Ovary (tissue), 9 donors: ENCODE results near the gene FOLR3. TPM values are rescaled to one million over a fixed set of nuclear protein-coding genes. Genes with fewer than 3 reads are reported as not detected.

Source experiments
- DNase-seq, 5 donors: peaks; one replicate each; pipeline ENCODE4 v3.0.0-alpha.2; 2019 to 2020
- H3K27ac ChIP-seq, 2 donors: fragments of 200-600 bp; one replicate each; pipeline versions ENCODE4 v1.5.1 to v1.8.0; 2019 to 2022
- H3K27me3 ChIP-seq: fragments of 200-600 bp; one replicate; pipeline ENCODE4 v1.8.0; 2022
- H3K36me3 ChIP-seq: fragments of 200-600 bp; sonication (generic); one replicate; pipeline ENCODE4 v1.5.1; 2019
- H3K4me1 ChIP-seq: one replicate; pipeline ENCODE4 v1.8.1; 2013; ENCODE audit warnings: mild to moderate bottlenecking, moderate library complexity; ENCODE audit not compliant: insufficient read depth
- H3K4me3 ChIP-seq: fragments of 200-600 bp; sonication (generic); one replicate; pipeline ENCODE4 v1.5.1; 2017
- H3K9me3 ChIP-seq, 2 donors: fragments of 200-600 bp in 1 of 2; sonication (generic) in 1 of 2; one replicate each; pipeline versions ENCODE4 v1.5.1 to v1.8.1; 2013 to 2019; ENCODE audit warnings: mild to moderate bottlenecking in 1 of 2, moderate library complexity in 1 of 2
- EP300 ChIP-seq: sonication (generic); formaldehyde crosslinking; IDR thresholded peaks from one replicate; pipeline ENCODE4 v1.6.1; 2017; ENCODE audit warnings: antibody characterized with exemption
- POLR2A ChIP-seq: fragments of 450-650 bp; IDR thresholded peaks from one replicate; pipeline ENCODE4 v1.6.1; 2017; ENCODE audit warnings: antibody characterized with exemption, mild to moderate bottlenecking, moderate library complexity
- WGBS, 3 donors: extraction: QIAGEN DNeasy Blood & Tissue Kit in 1 of 3; methylation state at CpG; one replicate each; pipeline versions ENCODE4 v1.1.5 to v1.1.7; 2013 to 2017; 5-methylcytosine and 5-hydroxymethylcytosine counted together
- intact Hi-C, 4 donors: fragments of 100-400 bp; cut with DNase I; formaldehyde crosslinking; loops; one replicate each; pipeline versions ENCODE4 v1.11.0 to v1.15.1; 2022 to 2023
- polyA plus RNA-seq, 2 donors: library from polyadenylated mRNA; stranded (reverse); fragments of 200-250 nt in 1 of 2; fragments of 350-450 nt in 1 of 2; fragmentation: Illumina TruSeq in 1 of 2; extraction: RNeasy Lipid Tissue Mini Kit (QIAGEN cat#74804) in 1 of 2; gene quantifications; one replicate each; pipeline ENCODE4 v1.2.3, GENCODE V29; 2013 to 2014
- total RNA-seq, 7 donors: library from RNA; depleted of rRNA in 2 of 7; stranded (reverse); fragments of >200 nt in 2 of 7; fragmentation: NEBNext Ultra II Directional in 3 of 7; extraction: Animal tissue kit (Norgen Biotek cat#: 25700) in 3 of 7; gene quantifications; one replicate each; pipeline versions ENCODE4 v1.1.0 to v1.2.4, GENCODE V29; 2016 to 2023
- TF ChIP-seq, protein P1 (sequence below), 3 donors: fragments of 450-650 bp in 2 of 3; fragments of 200-600 bp in 1 of 3; IDR thresholded peaks; one replicate each; pipeline versions ENCODE4 v1.5.1 to v1.8.0; 2016 to 2022; ENCODE audit warnings: antibody characterized with exemption in 3 of 3, mild to moderate bottlenecking in 1 of 3
- donor health status: DM: no; HTN: no; CAD: no; lungs with moderate emphysema.
- donor health status: DM: no; HTN: no; CAD: no.
- donor health status: Bipolar disorder and iron deficiency.
- donor health status: DM: yes; HTN: yes; CAD: no.
- donor health status: DM: no; HTN: no; CAD: no.
- donor health status: DM: yes; HTN: yes; CAD: no.

FOLR3 gene
- total and polyA plus RNA-seq, 9 donors, result not detected

DNA sequence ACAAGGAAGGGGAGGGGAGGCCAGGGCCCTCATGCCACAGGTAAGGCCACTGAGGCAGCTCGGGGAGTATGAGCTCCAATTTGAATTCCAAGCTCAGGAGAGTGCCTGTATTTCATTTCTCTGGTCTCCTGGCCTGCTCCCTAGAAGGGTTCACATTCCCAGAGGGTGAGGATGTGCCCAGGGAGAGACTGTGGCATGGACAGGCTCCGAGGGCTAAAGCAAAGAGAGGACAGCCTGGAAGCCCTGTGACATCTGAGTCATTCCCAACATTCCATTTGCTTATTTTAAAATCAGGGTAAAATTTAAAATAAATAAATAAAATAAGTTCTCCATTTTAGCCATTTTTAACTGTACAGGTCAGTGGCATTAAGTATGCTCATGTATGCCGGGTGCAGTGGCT lies 37.8 kb downstream of the FOLR3 start:
- intact Hi-C loops, result no loop called here
- 62 to 85% (median 83%) methylated on average over 3 of the region's 3 CpGs for WGBS, 3 donors
- Histone ChIP-seq H3K9me3 (no peaks in the 10 kb centered on the region), H3K36me3 (no peaks in the 10 kb centered on the region), H3K27ac (no peak overlapping the region), H3K4me3 (no peak overlapping the region), H3K27me3 (no peaks in the 10 kb centered on the region), H3K4me1 (no peaks in the 10 kb centered on the region)
- no peak for DNase-seq
- no peak for TF ChIP-seq POLR2A
- TF ChIP-seq, protein P1, sequence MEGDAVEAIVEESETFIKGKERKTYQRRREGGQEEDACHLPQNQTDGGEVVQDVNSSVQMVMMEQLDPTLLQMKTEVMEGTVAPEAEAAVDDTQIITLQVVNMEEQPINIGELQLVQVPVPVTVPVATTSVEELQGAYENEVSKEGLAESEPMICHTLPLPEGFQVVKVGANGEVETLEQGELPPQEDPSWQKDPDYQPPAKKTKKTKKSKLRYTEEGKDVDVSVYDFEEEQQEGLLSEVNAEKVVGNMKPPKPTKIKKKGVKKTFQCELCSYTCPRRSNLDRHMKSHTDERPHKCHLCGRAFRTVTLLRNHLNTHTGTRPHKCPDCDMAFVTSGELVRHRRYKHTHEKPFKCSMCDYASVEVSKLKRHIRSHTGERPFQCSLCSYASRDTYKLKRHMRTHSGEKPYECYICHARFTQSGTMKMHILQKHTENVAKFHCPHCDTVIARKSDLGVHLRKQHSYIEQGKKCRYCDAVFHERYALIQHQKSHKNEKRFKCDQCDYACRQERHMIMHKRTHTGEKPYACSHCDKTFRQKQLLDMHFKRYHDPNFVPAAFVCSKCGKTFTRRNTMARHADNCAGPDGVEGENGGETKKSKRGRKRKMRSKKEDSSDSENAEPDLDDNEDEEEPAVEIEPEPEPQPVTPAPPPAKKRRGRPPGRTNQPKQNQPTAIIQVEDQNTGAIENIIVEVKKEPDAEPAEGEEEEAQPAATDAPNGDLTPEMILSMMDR (IDR thresholded peaks at IDR 0.05), result no peak
- TF ChIP-seq EP300, result no peak

DNA sequence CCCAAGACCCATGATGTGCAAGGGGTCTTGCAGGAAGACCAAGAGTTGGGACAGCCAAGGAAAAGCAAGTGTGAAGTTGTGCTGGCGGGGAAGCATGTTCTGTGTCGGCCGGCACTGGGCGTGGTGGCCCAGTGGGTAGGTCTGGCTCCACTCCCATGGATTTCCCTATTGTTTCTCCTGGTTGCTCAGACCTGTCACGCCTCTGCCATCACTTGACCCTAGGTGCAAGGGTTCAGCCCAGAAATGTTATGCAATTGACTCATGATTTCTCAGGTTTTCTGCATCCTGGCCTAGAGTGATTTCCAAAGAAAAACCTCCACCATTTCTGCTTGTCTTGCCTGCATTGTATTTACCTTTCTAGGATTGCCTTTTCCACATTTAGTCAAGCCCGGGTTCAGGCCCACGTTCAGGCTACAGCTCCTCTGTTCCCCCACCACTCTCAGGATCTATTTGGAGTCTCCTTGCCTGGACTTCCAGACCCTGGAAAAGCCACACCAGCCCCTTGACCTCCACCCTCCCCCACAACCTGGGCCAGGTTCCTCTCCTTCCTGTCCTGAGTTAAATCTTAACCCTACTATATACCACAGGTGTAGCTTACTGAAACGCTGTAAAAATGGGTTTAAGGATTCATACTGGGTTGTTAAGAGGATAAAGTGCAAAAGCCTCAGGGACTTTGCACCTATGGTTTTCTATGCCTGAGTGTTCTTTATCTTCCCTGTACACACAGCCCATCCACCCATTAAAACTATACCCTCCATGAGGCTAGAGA lies 39.0 kb downstream of the FOLR3 start:
- Histone ChIP-seq H3K27ac (no peak overlapping the region), H3K36me3 (no peaks in the 10 kb centered on the region), H3K4me1 (no peaks in the 10 kb centered on the region), H3K9me3 (no peaks in the 10 kb centered on the region), H3K27me3 (no peaks in the 10 kb centered on the region), H3K4me3 (no peak overlapping the region)
- no peak for DNase-seq
- intact Hi-C loops, result no loop called here
- TF ChIP-seq, protein P1 (IDR thresholded peaks at IDR 0.05), result no peak
- TF ChIP-seq EP300 (no peak), POLR2A (no peak)
- WGBS, 3 donors, result 57 to 89% (median 86%) methylated on average over 8 of the region's 8 CpGs

DNA sequence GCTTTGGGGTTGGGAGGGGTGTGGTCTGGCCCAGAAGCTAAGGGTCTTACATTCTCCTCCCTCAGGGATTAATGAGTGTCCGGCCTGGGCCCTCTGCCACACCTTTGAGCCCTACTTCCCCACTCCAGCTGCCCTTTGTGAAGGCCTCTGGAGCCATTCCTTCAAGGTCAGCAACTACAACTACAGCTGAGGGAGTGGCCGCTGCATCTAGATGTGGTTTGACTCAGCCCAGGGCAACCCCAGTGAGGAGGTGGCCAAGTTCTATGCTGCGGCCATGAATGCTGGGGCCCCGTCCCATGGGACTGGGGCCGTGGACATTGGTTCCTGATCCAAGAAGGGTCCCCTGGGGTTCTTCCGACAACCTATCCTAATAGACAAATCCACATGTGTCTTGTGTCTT lies 42.1 kb downstream of the FOLR3 start:
- Histone ChIP-seq H3K4me1 (no peaks in the 10 kb centered on the region), H3K27ac (no peak overlapping the region), H3K27me3 (no peaks in the 10 kb centered on the region), H3K4me3 (no peak overlapping the region), H3K36me3 (no peaks in the 10 kb centered on the region), H3K9me3 (no peaks in the 10 kb centered on the region)
- intact Hi-C loops, result no loop called here
- 79 to 83% (median 82%) methylated on average over 6 of the region's 6 CpGs for WGBS, 3 donors
- no peak for DNase-seq
- TF ChIP-seq POLR2A (no peak), EP300 (no peak)
- TF ChIP-seq, protein P1 (IDR thresholded peaks at IDR 0.05), result no peak

DNA sequence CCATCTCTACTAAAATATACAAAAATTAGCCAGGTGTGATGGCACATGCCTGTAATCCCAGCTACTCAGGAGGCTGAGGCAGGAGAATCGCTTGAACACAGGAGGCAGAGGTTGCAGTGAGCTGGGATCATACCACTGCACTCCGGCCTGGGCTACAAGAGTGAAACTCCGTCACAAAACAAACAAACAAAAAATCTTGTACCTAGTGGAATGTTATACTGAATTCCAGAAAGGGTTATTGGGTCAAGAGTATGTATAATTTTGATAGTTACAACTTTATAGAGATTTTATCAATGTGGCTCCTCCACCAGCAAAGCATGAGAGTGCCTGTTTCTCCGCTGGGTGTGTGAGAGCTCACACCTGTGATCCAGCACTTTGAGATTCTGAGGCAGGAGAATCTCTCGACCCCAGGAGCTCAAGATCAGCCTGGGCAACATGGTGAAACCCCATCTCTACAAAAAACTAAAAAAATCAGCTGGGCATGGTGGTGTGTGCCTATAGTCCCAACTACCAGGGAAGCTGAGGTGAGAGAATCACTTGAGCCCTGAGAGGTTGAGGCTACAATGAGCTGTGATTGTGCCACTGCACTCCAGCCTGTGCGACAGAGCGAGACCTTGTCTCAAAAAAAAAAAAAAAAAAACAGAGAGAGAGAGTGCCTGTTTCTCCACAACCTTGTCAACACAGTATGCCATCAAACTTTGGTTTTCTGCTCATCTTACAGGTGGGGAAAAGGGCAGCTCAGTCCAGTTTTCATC lies 43.7 kb downstream of the FOLR3 start:
- no peak for DNase-seq
- Histone ChIP-seq H3K4me3 (no peak overlapping the region), H3K27ac (no peak overlapping the region), H3K9me3 (no peaks in the 10 kb centered on the region), H3K27me3 (no peaks in the 10 kb centered on the region), H3K4me1 (no peaks in the 10 kb centered on the region), H3K36me3 (no peaks in the 10 kb centered on the region)
- intact Hi-C loops, result no loop called here
- TF ChIP-seq, protein P1 (IDR thresholded peaks at IDR 0.05), result no peak
- TF ChIP-seq EP300 (no peak), POLR2A (no peak)
- 74 to 81% (median 80%) methylated on average over 7 of the region's 7 CpGs for WGBS, 3 donors
